Stimulated activated CD8-positive, alpha-beta memory T cell treated with anti-CD3 and anti-CD28 coated beads, Interleukin-15, amount 100 ng/mL, for 24 hours (primary cell): ENCODE measurements around the gene SMIM13.

Source experiments
- DNase-seq: peaks from one replicate; pipeline ENCODE4 v3.0.0-alpha.2; 2020; ENCODE audit warnings: low read depth

Gene SMIM13

DNA sequence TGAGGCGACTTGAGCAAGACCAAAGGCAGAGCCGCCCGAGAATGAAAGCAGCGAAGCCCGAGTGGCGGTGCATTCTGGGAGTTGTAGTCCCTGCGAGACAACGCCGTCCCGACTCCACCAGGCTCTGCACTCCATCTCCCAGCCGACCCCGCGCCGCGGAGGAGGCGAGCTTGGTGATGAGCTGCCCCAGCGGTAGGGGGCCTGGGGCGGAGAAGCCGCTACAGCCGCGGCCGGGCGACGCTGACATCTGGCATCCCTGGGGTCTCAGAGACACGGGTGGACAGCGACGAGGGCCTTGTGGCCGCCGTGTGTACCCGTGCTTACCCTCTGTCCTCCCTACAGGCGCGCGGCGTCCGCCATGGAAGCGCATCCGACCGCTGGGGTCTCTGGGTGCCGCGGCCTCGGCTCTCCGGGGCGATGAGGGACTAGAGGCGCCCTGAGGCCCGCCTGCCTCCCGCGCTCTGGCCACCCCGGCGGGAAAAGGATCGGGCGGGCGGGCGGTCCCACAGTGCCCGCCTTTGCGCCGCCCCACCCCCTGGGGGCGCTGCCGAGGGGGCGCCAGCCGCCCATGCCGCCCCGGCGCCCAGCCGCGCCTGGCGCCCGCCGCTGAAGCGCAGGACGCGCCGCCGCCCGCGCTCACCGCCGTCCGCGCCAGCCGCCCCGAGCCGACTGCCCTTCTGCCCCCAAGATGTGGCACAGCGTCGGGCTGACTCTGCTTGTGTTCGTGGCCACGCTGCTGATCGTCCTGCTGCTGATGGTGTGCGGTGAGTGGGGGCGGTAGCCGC is at the start of gene SMIM13:
SMIM13 (plus strand) TSS at position 209 of the 785 bp plus-strand sequence; CDS start at position 689, 480 bp downstream.
- peak; percentile 85 for DNase-seq

DNA sequence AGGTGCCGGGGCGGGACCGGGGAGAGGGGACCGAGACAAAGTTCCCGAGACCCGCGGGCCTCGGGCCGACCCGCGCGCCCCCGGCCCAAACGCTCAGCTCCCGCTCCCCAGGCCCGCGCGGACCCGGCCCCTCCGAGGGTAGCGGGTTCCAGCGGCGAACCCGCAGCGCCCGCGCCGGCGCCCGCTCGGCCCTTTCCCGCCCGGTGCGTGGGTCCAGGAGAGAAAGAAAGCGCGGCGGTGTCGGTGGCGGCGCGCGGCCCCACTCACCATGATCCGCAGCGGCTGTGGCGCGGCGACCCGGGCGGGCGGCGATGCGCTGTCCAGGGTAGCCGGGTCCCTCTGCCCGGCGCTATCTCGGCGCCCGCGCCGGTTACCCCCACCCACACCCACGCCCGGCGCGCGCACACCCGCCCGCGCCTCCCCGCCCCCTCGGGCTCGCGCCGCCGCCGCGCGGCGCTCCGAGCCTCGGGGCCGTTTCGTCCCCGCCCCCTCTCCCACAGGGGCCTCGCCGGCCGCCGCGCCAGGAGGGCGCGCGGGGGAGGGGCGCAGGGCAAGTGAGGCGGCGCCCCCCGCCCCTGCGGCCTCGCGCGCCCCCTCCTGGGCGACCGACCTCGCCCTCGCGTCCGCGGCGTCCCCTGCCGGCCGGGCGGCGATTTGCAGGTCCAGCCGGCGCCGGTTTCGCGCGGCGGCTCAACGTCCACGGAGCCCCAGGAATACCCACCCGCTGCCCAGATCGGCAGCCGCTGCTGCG is 49.5 kb upstream of the SMIM13 start, which contains the start of gene ELOVL2:
ELOVL2 (minus strand) TSS at position 345 of the 751 bp plus-strand sequence; CDS start at position 270, 75 bp downstream.
- no peak for DNase-seq

DNA sequence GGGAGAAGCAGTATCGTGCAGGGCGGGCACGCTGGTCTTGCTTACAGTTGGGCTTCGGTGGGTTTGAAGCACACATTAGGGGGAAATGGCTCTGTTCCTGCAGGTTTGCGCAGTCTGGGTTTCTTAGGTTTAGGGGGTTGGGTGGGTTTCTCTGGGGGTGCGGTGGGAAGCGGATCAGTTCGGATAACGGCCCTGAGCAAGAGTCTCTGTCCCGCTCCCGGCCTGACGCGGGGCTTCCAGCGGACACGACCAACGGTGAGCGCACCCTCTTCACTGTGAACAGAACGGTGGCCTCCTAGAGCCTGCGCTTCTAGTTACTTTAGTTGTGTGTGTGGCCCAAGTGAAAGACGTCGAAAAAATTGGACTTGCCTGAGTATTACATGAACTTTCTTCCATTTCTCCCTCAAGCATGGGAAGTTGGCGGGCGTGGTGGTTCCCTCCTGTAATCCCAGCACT is 48.9 kb upstream of the SMIM13 start:
- no peak for DNase-seq

DNA sequence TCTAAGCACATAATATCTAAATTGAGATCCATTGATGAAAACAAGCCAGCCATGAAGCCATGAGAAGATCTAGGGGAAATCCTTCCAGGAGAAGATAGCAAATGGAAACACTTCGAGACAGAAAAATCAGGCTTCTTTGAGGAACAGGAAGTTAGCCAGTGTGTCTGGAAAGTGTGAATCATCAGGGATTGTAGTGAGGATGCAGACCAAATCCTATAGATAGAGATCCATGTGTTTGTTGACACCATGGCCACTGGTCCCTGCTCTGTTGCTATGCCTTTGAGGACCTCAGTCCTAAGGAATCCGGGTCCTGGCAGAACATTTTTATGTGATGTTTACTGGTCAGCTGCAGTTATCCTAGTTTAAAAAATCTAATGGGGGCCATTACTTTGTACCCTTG is 42.9 kb upstream of the SMIM13 start:
- no peak for DNase-seq

DNA sequence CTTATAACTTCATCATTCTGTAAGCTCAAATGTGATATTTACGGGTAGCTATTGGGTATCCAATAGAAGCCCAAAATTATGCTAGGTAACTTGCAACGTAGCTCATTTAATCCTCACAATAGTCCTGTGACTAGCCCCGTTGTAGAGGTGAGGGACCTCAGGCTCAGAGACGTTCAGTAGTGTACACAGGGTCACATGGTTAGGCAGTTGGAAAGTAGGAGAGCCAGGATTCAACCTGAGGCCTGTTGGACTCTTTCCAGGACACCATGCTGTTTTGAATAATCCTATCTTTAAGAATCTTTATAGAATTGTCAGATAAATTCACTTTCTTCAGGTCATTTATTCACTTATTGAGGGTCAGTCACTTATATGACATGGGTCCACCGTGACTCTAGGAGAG is 40.3 kb upstream of the SMIM13 start:
- DNase-seq = no peak

DNA sequence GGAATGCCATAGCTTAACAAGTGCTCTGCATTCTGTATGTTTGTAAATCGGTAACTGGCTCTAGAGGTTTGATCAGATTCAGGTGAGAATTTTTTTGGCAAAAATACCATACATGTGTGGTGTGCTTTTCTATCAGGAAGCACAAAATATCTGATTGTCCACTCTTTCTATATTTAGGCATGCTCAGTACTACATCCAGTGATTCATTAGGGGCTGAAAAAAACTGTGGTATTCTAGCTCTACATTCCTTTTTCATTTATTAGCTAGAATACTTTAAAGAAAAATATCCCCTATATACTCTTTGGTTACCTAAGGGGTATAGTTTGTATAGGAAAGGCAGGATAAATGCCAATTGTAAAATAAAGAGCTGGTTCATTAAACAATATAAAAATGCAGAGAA is 38.9 kb upstream of the SMIM13 start:
- DNase-seq = no peak

DNA sequence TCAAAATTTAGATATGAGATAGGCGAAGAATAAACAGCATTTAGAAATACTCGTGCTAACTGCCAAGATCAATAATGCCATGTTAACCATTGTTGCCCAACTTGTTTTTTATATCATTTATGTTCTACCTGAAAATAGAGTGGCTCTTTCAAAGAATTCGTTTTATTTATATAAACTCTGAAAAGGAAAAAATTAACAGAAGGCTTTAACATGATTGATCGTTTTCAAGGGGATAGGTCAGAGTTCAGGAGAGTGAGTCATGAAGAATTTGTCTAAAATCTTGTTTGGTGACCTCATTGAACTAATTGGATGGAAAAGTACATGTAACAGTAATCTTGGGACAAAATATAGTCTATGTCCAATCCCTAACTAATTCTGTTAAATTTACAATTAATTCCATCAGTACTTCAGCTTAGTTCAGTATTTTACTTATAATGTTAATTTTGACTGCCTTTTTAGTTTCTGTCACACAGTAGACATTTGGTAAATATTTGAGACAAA is 38.5 kb upstream of the SMIM13 start:
- DNase-seq = no peak

DNA sequence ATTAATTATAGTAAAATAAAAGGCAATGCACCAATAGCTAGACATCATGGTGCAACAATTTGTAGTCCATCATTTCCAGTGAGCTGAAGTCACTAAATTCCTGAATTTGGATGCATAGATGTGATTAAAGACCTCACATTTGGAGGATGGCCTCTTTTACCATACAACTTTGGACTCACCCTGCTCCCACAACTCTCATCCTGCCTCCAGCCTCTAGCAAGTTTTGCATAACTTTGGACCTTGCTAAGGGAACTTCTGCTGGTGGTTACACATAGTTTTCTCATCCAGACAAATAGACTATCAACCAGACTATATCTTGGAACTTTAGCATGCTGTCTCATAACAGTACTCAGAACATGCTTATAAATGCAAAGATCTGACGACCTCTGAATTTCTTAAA is 36.8 kb upstream of the SMIM13 start:
- no peak for DNase-seq

DNA sequence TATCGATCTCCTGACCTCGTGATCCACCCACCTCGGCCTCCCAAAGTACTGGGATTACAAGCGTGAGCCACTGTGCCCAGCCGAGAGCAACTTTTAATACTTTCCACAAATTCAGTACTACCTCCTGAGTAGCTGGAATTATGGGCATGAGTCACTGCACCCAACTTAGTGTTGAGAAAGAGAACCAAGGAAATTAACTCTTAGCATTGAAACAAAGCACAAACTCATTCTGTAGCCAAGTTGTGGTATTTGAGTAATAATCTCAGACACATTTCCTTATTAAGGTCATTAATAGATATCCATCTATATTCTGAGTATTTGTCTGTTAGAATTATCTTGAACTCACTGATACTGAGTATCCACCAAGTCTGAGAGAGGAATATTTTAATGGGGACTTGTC is 35.2 kb upstream of the SMIM13 start:
- no peak for DNase-seq

DNA sequence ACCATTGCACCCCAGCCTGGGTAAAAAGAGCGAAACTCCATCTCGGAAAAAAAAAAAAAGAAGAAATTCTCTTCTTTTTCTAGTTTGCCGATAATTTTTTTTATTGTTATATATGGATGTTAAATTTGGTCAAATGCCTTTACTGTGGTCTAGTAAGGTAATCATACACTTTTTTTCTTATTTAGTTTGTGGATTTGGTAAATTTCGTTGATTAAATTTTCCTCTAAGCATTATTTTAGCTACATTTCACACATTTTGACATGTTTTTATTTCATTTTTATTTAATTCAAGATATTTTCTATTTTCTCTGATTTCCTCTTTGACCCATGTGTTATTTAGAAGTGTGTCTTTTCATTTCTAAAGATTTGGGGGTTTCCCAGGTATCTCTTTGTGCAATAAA is 31.6 kb upstream of the SMIM13 start:
- DNase-seq = no peak

DNA sequence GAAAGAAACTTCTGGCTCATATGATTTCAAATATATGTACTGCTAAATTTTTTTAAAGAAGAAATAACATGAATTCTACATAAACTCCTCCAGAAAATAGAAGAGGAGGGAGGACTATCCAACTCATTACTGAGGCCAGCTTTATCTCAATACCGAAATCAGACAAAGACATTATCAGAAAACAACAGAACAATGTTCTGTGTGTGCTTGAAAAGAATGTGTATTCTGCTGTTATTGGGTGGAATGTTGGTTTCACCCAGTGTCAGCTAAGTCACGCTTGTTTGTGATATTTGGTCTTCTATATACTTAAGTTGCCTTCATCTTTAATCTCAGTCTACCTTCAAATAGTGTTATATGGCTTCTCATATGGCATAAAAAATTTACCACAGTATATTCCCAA is 30.9 kb upstream of the SMIM13 start:
- DNase-seq = no peak

DNA sequence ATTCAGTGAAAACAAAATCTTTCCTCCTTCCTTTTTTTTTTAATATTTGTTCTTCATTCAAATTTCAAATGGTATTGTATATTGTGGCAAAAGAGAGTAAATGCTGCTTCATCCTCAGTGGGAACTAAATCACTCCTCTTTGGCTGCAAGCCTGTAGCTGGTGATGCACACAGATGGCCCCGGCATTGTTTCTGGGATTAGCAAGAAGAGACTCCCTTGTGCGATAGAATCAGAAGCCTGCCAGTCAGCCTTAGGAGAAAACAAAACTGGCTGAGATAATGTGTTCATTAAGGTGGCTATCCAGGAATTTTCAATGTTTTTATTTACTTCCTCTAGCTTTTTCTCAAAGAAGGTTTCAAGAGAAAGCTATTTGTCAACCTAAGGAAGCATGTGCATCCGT is 28.8 kb upstream of the SMIM13 start:
- no peak for DNase-seq

DNA sequence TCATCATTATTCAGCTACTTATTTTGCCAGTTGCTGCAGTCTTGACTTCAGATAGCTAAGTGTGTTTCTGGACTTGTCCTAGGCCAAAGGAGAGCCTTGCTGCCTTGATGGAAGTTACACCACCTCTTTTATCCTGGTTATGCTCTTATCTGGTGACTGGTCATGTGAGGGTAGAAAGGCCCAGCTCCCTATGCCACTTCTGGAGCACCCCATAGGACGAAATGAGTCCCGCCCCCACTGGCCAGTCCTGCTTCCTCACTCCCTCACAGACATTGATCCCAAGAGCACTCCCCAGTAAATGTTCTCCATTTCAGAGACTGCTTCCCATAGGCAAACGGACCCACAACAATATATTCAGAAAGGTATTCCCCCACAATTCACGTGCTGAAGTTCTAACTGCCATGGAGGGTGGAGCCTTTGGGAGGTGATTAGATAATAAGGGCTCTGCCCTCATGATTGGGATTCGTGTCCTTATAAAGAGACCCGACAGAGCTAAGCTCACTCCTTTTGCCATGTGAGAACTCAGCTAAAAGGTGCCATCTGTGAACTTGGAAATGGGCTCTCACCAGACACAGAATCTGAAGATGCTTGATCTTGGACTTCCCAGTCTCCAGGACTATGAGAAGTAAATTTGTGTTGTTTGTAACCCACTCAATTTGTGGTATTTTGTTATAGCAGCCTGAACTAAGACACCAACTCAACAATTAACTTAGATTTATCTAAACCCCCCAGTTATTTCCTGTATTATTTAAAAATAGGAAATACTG is 28.0 kb upstream of the SMIM13 start:
- no peak for DNase-seq

DNA sequence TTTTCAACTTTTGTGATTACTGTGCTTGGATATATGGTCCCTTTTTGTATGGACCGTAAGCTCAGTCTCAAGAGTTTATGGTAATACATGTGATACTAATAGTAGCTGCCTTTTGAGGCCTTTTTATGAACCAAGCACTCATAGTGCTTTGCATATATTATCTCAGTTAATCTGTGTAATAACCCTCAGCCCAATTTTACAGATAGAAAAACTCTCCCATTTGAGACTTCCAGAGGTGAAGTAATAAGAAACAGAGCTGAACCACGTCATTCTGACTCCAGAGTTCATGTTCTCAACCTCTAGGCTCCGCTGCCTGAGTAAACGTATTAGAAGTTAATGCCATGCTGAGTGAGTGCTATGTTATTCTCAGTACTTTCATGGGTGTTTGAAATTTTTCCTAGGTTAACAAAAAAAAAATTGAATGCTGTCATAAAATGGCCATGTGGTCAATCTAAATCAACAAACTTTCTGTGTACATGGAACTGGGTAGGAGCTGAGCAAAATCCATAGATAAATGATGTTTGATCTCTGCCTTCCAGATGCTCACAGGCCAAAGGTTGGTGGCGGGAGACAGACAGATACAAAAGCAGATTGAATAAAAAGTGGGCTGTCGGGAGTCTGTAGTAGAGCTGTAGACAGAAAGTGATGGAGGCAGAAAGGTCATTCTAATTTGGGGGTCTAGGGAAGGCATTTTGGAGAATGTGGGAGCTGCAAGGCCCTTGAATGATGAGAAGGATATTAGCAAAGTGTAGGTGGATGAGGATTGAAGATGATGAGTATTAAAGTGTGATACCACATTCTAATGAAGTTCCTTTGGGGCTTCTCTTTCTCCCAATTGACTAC is 26.9 kb upstream of the SMIM13 start:
- no peak for DNase-seq

DNA sequence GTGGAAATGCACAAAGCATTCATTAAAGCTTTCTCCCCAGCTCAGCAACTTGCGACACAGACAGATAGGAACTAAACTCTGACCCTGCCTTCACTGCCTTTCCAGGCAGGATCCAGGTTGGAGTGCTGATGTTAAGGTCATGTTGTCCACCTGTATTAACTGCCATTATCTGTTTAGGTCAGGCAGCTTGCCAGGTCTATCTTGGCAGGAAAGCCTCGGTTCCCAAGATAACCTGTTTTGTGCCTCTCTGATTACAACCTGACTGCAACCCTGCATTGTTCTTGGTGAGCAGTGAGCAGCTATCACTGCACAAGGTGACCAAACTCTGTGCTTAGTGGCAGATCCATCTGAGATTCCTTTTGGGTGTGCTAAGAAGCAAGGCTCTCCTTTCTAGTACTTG is 26.3 kb upstream of the SMIM13 start:
- DNase-seq = no peak

DNA sequence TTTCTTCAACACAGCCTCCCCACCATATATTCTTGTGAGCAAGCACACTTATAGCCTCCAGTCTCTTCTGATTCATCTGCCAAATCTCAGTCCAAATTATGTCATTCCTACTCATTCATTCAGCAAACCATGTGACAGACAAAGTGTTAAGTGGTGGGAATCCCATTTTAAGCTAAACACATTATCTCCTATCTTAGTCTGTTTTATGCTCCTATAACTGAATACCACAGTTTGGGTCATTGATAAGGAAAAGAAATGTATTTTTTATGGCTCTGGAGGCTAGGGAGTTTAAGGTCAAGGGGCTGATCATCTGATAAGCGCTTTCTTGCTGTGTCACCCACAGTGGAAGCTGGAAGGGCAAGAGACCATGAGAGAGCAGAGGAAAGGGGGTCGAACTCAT is 23.9 kb upstream of the SMIM13 start:
- no peak for DNase-seq

DNA sequence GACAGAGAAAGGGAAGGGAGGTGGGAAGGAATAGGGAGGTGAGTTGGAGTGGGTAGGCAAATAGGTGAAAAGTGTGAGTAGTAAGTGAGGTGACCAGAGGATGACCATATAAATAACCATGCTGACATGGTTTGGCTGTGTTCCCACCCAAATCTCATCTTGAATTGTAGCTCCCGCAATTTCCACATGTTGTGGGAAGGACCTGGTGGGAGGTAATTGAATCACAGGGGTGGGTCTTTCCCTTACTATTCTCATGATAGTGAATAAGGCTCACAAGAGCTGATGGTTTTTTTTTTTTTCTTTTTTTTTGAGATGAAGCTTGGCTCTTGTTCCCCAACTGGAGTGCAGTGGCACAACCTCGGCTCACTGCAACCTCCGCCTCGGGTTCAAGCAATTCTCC is 21.5 kb upstream of the SMIM13 start:
- DNase-seq = no peak

DNA sequence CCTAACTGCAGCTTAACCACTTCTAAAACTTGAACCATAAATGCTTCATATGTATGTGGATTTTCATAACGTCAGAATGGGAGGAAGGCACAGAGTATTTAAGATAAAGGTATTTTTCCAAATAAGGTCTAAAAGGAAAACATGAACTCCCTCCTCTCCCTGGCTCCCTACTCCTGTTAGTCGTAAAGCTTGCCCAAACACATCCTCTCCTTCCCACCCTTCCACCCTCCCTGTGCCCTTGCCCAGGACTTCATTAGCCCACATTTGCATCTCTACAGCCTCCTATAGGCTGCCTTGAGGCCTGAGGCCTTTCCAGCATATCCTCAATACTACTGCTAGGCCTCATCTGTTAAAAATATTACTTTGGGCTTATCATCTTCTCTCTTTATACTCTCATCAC is 17.1 kb upstream of the SMIM13 start:
- DNase-seq = no peak

DNA sequence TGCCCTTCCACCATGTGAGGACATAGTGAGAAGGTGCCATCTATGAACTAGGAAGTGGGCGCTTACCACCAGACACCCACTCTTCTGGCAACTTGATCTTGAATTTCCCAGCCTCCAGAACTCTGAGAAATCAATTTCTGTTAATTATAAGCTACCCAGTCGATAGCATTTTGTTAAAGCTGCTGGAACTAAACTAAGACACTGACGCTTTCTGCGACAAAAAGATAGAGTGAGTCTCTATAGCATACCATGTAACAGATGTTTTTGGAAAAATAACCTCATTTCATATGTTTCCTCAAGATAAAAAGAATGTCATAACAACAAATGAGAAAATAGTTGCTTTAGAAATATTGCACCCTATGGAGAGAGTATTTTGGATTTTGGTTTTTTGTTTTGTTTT is 15.4 kb upstream of the SMIM13 start:
- no peak for DNase-seq

DNA sequence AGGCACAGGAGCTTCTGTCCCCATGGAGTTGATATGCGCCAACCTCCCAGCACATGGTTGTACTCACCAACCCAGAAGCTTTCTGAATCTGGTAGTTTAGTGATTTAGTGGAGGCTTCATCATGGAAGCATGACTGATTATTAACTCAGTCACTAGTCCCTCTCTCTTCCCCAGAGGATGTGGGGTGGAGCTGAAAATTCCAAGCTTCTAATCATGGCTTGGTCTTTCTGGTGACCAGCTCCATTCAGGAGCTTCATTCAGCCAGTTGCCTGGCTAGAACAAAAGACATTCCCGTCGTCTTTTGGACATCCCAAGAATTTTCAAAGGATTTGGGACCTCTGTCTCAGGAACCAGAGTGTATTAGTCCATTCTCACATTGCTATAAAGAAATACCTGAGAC is 13.3 kb upstream of the SMIM13 start:
- no peak for DNase-seq

DNA sequence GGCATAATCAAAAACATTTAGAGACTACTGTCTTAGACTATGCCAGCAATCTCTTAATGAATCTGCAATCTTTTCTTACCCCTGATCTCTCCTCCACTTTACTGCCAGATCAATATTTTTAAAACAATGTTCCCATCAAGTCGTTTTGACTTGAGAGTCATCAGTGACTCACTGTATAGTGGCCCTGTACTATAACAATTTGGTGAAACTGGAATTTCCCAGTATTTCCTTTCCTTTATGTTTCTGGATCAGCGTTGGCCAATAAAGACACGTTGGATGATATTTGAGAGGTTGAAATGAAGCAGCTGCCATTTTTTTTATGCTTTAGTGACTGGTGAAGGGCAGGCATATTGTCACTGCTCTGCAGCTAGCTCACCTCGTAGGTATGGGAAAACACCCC is 10.1 kb upstream of the SMIM13 start:
- no peak for DNase-seq

DNA sequence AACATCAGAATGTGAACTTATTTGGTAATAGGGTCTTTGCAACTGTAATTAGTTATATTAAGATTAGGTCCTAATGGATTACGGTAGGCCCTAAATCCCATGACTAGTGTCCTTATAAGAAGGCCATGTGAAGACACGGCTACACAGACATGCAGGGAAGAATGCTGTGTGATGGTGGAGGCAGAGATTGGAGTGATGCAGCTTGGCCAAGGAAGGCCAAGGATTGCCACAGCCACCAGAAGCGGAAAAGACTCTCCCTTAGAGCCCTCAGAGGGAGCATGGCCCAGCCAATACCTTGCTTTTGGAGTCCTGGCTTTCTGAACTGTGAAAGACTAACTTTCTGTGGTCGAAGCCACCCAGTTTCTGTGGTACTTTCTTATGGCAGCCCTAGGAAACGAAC is 9.7 kb upstream of the SMIM13 start:
- DNase-seq = no peak
